Ishikawa (cell line): ENCODE measurements around the gene BCL7B.

Experiments used
- CEBPB ChIP-seq: IDR thresholded peaks from 2 replicates; pipeline ENCODE4 v1.6.1; 2012
- CREB1 ChIP-seq: IDR thresholded peaks from 2 replicates; pipeline ENCODE4 v1.6.1; 2012; ENCODE audit warnings: low read depth
- EGR1 ChIP-seq: IDR thresholded peaks from 2 replicates; pipeline ENCODE4 v1.6.1; 2012
- EP300 ChIP-seq: IDR thresholded peaks from 2 replicates; pipeline ENCODE4 v1.6.1; 2012; ENCODE audit warnings: borderline replicate concordance
- FOXM1 ChIP-seq: IDR thresholded peaks from 2 replicates; pipeline ENCODE4 v1.6.1; 2012; ENCODE audit warnings: low read depth, borderline replicate concordance
- NFIC ChIP-seq: IDR thresholded peaks from 2 replicates; pipeline ENCODE4 v1.6.1; 2012
- RAD21 ChIP-seq: IDR thresholded peaks from 2 replicates; pipeline ENCODE4 v1.6.1; 2012; ENCODE audit warnings: low read depth
- TAF1 ChIP-seq: IDR thresholded peaks from 2 replicates; pipeline ENCODE4 v1.6.1; 2012; ENCODE audit warnings: low read depth, mild to moderate bottlenecking
- TCF12 ChIP-seq: IDR thresholded peaks from 2 replicates; pipeline ENCODE4 v1.6.1; 2012; ENCODE audit warnings: low read depth
- TEAD4 ChIP-seq: IDR thresholded peaks from 2 replicates; pipeline ENCODE4 v1.6.1; 2012
- YY1 ChIP-seq: IDR thresholded peaks from 2 replicates; pipeline ENCODE4 v1.6.1; 2012; ENCODE audit warnings: low read depth
- ZBTB7A ChIP-seq: IDR thresholded peaks from 2 replicates; pipeline ENCODE4 v1.6.1; 2012; ENCODE audit warnings: low read depth
- TF ChIP-seq, protein P1 (sequence below): IDR thresholded peaks from 2 replicates; pipeline ENCODE4 v1.6.1; 2012; ENCODE audit warnings: low read depth, mild to moderate bottlenecking
- TF ChIP-seq, protein P2 (sequence below): IDR thresholded peaks from 2 replicates; pipeline ENCODE4 v1.6.1; 2012
- TF ChIP-seq, protein P3 (sequence below): IDR thresholded peaks from 2 replicates; pipeline ENCODE4 v1.6.1; 2012

The BCL7B gene

DNA sequence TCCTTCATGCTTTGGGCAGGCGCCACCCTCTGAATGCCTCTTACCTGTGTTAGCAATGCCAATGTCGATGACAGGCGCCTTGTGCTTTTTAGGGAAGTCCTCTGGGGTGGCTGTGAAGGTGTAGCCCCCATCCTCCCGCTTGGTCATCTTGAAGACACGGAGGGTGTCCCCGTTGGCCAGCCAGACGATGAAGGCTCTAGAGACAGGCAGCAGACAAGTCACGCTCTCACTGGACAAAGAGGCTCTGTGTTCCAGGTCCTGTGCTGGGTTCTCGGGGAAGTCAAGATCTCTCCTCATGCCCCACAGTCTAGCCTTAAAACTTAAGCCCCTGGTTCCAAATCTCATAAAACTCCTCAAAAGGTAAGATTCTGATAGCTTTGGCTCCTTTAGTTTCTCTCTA is 15.8 kb upstream of the BCL7B start:
- TF ChIP-seq TAF1, result no peak
- TF ChIP-seq YY1, result no peak
- TF ChIP-seq, protein P1, sequence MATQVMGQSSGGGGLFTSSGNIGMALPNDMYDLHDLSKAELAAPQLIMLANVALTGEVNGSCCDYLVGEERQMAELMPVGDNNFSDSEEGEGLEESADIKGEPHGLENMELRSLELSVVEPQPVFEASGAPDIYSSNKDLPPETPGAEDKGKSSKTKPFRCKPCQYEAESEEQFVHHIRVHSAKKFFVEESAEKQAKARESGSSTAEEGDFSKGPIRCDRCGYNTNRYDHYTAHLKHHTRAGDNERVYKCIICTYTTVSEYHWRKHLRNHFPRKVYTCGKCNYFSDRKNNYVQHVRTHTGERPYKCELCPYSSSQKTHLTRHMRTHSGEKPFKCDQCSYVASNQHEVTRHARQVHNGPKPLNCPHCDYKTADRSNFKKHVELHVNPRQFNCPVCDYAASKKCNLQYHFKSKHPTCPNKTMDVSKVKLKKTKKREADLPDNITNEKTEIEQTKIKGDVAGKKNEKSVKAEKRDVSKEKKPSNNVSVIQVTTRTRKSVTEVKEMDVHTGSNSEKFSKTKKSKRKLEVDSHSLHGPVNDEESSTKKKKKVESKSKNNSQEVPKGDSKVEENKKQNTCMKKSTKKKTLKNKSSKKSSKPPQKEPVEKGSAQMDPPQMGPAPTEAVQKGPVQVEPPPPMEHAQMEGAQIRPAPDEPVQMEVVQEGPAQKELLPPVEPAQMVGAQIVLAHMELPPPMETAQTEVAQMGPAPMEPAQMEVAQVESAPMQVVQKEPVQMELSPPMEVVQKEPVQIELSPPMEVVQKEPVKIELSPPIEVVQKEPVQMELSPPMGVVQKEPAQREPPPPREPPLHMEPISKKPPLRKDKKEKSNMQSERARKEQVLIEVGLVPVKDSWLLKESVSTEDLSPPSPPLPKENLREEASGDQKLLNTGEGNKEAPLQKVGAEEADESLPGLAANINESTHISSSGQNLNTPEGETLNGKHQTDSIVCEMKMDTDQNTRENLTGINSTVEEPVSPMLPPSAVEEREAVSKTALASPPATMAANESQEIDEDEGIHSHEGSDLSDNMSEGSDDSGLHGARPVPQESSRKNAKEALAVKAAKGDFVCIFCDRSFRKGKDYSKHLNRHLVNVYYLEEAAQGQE, result no peak
- TF ChIP-seq TCF12, result no peak
- no peak for TF ChIP-seq CEBPB
- TF ChIP-seq, protein P2, sequence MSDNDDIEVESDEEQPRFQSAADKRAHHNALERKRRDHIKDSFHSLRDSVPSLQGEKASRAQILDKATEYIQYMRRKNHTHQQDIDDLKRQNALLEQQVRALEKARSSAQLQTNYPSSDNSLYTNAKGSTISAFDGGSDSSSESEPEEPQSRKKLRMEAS, result no peak
- TF ChIP-seq ZBTB7A, result no peak
- no peak for TF ChIP-seq FOXM1
- TF ChIP-seq RAD21, result no peak
- TF ChIP-seq, protein P3, sequence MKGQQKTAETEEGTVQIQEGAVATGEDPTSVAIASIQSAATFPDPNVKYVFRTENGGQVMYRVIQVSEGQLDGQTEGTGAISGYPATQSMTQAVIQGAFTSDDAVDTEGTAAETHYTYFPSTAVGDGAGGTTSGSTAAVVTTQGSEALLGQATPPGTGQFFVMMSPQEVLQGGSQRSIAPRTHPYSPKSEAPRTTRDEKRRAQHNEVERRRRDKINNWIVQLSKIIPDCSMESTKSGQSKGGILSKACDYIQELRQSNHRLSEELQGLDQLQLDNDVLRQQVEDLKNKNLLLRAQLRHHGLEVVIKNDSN, result no peak
- TF ChIP-seq CREB1, result no peak
- TF ChIP-seq EGR1, result no peak
- no peak for TF ChIP-seq TEAD4
- TF ChIP-seq EP300, result no peak
- no peak for TF ChIP-seq NFIC

DNA sequence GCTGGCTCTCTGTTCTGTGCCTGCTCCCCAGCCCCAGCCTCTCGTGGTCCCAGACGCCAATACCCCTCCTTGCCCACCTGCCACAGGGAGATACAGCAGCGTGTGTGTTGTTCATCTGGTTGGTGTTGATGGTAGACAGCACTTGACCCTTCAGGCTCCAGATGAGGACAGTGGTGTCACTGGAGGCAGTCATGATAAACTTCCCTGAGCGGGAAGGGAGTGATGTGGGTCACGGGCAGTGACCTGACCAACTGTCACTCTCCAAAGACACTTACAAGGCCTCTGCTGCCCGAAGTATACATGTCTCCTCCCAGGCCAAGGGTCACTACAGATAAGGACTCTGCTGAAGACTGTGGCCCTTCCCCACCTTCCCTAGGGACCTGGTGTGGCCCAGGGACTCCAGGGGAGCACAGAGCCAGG is 15.3 kb upstream of the BCL7B start:
- TF ChIP-seq ZBTB7A (no peak), TAF1 (no peak), CREB1 (no peak), NFIC (no peak)
- TF ChIP-seq, protein P3, result no peak

DNA sequence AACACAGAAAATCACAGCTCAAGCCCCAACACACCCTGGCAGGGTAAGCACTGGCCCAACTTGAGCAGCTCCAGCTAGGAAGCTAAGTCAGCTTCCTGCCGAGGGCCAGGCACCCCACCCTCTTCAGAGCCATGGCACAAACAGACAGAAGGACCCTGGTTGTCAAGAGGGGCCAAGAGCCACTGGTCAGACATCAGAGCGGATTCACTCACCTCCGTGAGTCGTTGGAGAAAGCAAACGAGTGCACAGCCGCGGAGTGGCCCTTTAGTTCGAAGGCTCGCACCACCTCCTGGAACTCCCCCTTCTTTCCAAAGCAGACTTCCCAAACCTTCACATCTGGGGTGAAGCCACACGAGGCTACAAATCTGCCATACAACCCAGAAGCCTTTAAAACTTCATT is 13.5 kb upstream of the BCL7B start:
- TF ChIP-seq CREB1 (no peak), NFIC (no peak), TEAD4 (no peak), TCF12 (no peak), EGR1 (no peak), TAF1 (no peak), YY1 (no peak), CEBPB (no peak), EP300 (no peak), RAD21 (no peak), FOXM1 (no peak), ZBTB7A (no peak)
- TF ChIP-seq, protein P3, result no peak
- TF ChIP-seq, protein P1, result no peak
- TF ChIP-seq, protein P2, result no peak

DNA sequence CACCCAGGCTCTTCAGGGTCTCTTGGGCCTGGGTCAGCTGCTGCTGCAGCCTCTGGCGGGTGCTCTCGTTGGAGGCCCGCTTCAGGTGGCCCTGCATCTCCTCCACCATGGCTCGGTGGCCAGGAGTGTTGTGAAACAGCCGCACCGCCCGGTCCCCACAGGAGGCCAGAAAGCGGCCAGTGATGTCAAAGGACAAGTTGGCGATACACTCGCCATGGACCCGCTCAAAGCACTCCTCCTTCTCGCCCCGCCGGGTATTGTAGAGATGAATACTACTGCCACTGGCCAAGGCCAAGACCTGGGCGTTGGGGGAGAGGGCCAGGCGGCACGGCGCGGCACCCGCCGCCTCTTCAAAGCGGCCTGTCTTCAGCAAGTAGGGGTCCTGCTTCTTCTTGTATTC is 13.0 kb upstream of the BCL7B start:
- TF ChIP-seq ZBTB7A (no peak), RAD21 (no peak), EP300 (no peak), CREB1 (no peak), FOXM1 (no peak), YY1 (no peak), CEBPB (no peak), NFIC (no peak), EGR1 (no peak), TEAD4 (no peak), TCF12 (no peak), TAF1 (no peak)
- TF ChIP-seq, protein P2, result no peak
- TF ChIP-seq, protein P3, result no peak
- TF ChIP-seq, protein P1, result no peak
